SK-N-MC (cell line): ENCODE measurements around the gene FAM221A.

ENCODE experiments used
- EZH2 ChIP-seq: fragments of 200-600 bp; sonication (generic); IDR thresholded peaks from one replicate; pipeline ENCODE4 v1.6.1; 2017; ENCODE audit warnings: antibody characterized with exemption
- FOXP2 ChIP-seq: optimal IDR thresholded peaks from 2 replicates; pipeline ENCODE3; 2011; ENCODE audit warnings: mild to moderate bottlenecking, moderate library complexity; ENCODE audit not compliant: insufficient read depth; ENCODE audit errors: extremely low read length, control extremely low read depth
- POLR2AphosphoS5 ChIP-seq: IDR thresholded peaks from 2 replicates; pipeline ENCODE4 v1.6.1; 2012; ENCODE audit warnings: mild to moderate bottlenecking, low read depth, low read length, borderline replicate concordance

- TF ChIP-seq POLR2AphosphoS5 (no peak), EZH2 (no peak), FOXP2 (no peak)
Observed at GRCh38 chr7:23662124-23662983, 17.6 kb upstream of the FAM221A start.
